GM12801 (cell line): ENCODE results near the gene ENC1.

Experiments used
- CTCF ChIP-seq: IDR thresholded peaks from one replicate; pipeline ENCODE4 v1.5.1; 2011; ENCODE audit warnings: control low read depth; ENCODE audit not compliant: insufficient read length; ENCODE audit errors: extremely low read depth

The ENC1 gene

GRCh38 chr5:74613283-74613682 is 27.2 kb downstream of the ENC1 start:
- TF ChIP-seq CTCF = no peak

DNA sequence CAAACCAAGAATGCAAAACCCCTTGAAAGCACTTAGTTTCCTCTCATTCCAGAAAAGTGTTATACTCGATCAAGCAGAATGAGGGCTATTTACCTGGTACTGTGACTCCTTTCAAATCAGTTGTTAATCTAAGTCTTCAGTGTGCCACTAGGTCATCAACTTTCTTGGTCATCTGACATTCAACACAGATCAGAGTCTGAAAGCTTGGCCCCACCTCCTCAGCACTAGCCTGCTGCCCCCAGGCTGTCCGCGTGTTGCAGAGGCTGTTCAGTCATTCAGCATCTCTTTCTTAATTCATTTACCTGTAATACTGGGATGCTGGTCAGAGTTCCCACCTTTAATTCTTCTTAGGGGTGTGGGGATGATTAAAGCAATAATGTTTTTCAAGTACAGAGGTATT is 28.5 kb downstream of the ENC1 start:
- TF ChIP-seq CTCF = no peak

DNA sequence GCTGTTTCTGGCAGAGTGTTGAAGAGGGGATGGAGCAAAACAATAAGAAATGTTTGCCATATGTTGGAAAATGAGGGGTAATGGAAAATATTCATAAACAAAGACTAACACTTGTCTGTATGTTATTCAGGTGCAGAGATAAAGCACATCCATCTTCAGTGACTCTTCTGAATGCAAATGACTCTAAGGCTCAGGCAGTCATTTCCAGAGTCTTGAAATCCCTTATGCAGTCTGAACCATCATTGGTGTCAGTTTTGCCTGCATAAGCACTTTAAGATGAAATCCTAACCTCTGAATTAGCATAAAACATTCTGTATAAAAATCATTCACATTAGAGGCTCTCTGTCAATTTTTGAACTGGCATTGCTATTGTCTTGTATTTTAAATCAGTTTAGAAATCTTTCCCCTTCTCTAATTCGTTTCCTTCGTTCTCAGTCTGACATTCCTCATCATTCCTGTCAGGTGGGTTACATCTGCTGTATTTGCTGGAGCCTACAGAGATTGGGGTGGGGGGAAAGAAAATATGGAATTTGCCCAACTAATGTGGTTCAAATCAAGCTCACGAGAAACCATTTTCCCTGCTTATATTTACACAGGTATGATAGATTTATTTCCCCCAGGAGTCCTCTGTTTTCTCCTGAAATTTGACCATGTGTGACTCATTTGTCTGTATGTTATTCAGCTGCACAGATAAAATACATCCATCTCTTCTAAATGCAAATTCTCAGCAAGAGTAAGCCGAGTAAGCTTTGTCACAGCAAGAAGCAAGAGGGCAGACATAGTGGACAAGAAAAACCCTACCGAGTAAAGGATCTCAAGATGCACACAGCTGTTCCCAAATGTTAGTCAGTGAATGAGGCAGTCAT is 31.6 kb downstream of the ENC1 start:
- no peak for TF ChIP-seq CTCF

DNA sequence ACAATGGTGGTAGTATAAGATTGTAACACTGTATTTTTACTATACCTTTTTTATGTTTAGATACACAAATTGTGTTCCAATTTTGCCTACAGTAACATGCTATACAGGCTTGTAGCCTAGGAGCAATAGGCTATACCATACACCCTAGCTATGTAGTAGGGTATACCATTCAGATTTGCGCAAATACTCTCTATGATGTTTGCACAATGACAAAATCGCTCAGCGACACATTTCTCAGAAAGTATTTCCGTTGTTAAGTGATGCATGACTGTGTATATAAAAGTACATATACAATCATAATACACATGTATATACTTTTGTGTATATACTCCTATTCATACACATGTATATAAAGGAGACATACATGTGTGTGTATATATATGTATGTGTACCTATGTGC is 34.8 kb downstream of the ENC1 start:
- TF ChIP-seq CTCF = no peak

GRCh38 chr5:74603376-74603775 is 37.2 kb downstream of the ENC1 start:
- no peak for TF ChIP-seq CTCF

DNA sequence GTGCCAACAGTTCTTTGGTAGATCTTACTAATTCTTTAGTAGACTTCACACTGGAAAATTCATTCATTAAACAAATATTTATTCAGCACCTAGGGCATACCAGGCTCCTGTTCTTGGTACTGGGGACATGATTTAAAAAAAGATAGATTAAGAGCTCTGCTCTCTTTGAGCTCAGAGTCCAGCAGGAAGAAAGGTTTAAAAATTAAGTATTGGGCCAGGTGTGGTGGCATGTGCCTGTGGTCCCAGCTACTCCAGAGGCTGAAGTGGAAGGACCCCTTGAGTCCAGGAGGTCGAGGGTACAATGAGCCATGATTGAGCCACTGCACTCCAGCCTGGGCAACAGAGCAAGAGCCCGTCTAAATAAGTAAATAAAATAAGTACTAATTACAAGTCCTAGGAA is 41.4 kb downstream of the ENC1 start:
- TF ChIP-seq CTCF = no peak

DNA sequence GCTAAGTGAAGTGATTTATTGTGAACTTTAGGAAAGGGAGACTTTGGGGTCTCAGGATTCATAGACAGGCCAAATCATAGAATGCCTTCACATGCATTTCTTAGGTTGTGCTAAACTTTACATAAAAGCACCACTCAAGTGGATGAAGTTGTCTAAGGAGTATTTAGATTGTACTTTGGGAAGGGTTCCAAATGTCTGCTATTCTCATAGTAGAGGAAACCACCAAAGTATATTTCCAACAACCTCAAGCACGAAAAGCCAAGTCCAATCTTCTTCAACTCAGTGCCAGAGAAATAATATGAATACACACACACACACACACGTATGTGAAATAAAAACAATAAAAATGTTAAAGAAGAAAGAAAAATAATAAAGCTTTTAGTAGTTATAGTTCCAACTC is 41.8 kb downstream of the ENC1 start:
- no peak for TF ChIP-seq CTCF

- TF ChIP-seq CTCF = no peak
Observed at GRCh38 chr5:74596927-74597326, 43.6 kb downstream of the ENC1 start.
